Right hindlimb (tissue), 1 donor: ENCODE results near the gene CASD1.

Source experiments
- DNase-seq: peaks from one replicate; pipeline ENCODE4 v3.0.0-alpha.2; 2018

Gene CASD1

GRCh38 chr7:94590526-94591162 lies 81.0 kb downstream of the CASD1 start:
- no peak for DNase-seq

GRCh38 chr7:94591176-94591575 lies 81.6 kb downstream of the CASD1 start:
- no peak for DNase-seq

DNA sequence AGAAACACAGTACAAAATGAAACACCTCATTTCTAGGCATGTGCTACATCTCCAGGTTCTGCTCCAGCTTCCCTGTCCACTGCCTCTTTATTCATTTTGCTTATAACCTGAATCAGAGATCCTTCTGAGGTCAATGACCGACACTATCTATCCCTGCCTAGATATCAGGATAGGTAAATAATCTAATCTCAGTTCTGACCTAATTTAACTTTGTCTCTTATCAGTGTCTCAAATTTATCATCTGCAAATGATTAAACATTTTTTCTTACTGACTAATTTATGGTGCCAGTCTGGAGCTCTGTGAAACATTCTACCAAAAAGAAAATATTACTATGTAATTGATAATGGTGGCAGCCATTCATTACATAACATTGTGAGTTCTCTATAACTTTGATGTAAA lies 85.3 kb downstream of the CASD1 start:
- DNase-seq, result no peak

DNA sequence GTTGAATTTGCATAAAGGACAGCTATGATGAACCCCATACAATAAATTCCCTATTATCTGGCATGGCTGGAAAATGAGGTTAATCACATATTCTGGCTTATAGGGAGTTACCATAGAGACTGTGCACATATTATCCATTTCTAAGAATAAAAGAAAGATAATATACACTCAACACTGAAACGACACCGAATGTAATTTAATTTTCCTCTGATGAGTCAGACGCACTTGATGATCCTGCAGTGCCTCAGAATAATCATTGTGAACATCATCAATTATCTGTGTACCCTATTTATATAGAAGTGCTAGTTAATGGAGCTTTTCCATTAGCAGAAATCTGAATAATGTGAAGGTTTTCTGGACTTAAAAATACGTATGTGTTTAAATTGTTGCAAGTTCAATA lies 86.1 kb downstream of the CASD1 start:
- DNase-seq, result no peak

DNA sequence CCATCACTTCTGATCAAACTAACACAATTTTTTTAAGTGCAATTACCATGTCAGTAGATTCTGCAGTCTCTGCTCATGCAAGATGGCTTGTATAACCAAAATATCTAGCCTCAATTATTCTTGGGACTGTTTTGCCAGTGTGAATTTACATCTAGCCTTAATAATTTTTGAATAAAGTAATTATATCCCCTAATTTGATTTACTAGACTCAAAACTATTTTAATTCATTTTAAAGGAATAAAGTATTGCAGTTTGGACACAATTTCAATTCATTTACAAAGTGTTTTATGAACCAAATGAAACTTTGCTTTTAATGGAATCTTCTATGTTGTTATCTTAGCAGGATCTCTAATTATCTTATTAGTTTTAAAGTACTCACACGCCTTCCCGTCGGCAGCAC lies 90.7 kb downstream of the CASD1 start:
- no peak for DNase-seq

- no peak for DNase-seq
Observed at GRCh38 chr7:94602181-94602580, 92.6 kb downstream of the CASD1 start.

DNA sequence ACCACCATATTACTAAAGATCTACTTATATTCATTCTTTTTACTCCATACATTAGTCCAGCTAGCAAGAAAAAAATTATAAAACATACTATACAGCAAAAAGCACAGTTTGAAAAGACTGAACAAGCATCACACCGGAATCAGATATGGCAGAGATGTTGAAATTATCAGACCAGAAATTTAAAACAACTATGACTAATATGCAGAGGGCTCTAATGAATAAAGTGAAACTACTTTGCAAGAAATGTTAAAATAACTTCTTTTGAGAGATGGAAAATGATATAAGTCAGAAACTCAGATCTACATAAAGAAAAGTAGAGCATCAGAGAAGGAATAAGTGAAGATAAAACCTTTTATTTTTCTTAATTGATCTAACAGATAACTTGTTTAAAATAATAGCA lies 95.4 kb downstream of the CASD1 start:
- no peak for DNase-seq
